K562 (cell line): ENCODE data around the gene PTPRM.

Source experiments
- CTCF ChIP-seq, 3 experiments: IDR thresholded peaks in 2 of 3; conservative IDR thresholded peaks in 1 of 3; 2 replicates each; pipeline ENCODE4 v1.5.1; 2011 to 2012; ENCODE audit warnings: low read length in 3 of 3, mild to moderate bottlenecking in 3 of 3, control low read depth in 2 of 3, improper control_type of control experiment in 1 of 3, inconsistent platforms in 1 of 3, low read depth in 1 of 3, mixed read lengths in 1 of 3, moderate library complexity in 1 of 3; ENCODE audit not compliant: insufficient read depth in 2 of 3
- FOXM1 ChIP-seq, 2 experiments: fragments of 450-650 bp in 1 of 2; sonication (generic) in 1 of 2; formaldehyde crosslinking in 1 of 2; IDR thresholded peaks; 2 replicates each; pipeline versions ENCODE4 v1.6.1 to v1.9.0; 2017 to 2022; ENCODE audit warnings: low read depth in 2 of 2, mild to moderate bottlenecking in 2 of 2, missing genetic modification reagents in 1 of 2, moderate library complexity in 1 of 2
- MED1 ChIP-seq: sonication (generic); formaldehyde crosslinking; IDR thresholded peaks from 2 replicates; pipeline ENCODE4 v1.8.1; 2023; ENCODE audit warnings: missing genetic modification reagents, borderline replicate concordance
- NRF1 ChIP-seq, 2 experiments: fragments of 450-650 bp; IDR thresholded peaks in 1 of 2; conservative IDR thresholded peaks in 1 of 2; 2 replicates each; pipeline ENCODE4 v1.6.1; 2014; ENCODE audit warnings: mild to moderate bottlenecking in 2 of 2
- TCF7 ChIP-seq: sonication (generic); IDR thresholded peaks from 2 replicates; pipeline ENCODE4 v1.6.1; 2016; ENCODE audit warnings: antibody characterized with exemption, borderline replicate concordance
- ZNF133 ChIP-seq: fragments of 250-450 bp; sonication (Bioruptor Pico); IDR thresholded peaks from 2 replicates; pipeline ENCODE4 v1.4.0; 2020; ENCODE audit warnings: mild to moderate bottlenecking
- ZNF311 ChIP-seq: fragments of 250-450 bp; sonication (Bioruptor Pico); IDR thresholded peaks from 2 replicates; pipeline ENCODE4 v1.4.0; 2020; ENCODE audit warnings: mild to moderate bottlenecking, moderate library complexity
- ZSCAN32 ChIP-seq: fragments of 450-650 bp; formaldehyde crosslinking; IDR thresholded peaks from 2 replicates; pipeline ENCODE4 v1.4.0; 2020; ENCODE audit warnings: mild to moderate bottlenecking, moderate library complexity
- TF ChIP-seq, protein P1 (sequence below): fragments of 250-450 bp; sonication (Bioruptor Pico); IDR thresholded peaks from 2 replicates; pipeline ENCODE4 v1.4.0; 2020
- TF ChIP-seq, protein P2 (sequence below): fragments of 250-450 bp; sonication (Bioruptor Pico); IDR thresholded peaks from 2 replicates; pipeline ENCODE4 v1.8.0; 2021; ENCODE audit warnings: moderate library complexity, mild to moderate bottlenecking, inconsistent platforms

DNA sequence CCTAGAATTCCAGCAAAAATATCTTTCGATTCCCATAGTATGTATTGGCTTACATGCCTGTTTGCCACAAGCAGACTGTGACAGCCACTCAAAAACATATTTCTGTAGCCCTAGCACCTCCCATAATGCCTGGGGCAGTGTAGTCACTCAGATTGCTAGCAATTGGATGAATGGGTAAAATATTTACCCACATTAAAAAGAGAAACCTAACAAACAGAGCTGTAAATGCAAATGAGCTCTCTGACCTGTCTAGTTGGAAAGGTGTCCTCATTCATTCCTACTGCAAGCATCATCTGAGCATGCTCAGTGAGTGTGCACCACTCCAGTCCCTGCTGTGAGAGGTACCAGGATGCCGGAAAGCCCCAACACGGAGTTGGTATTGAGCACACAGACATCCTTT lies 808.1 kb downstream of the PTPRM start:
- no peak for TF ChIP-seq ZNF133 (CRISPR knock-in tag)
- TF ChIP-seq MED1 = no peak
- TF ChIP-seq TCF7 = no peak
- TF ChIP-seq CTCF (IDR thresholded peaks at IDR 0.05 in 2 of 3, conservative IDR thresholded peaks at IDR 0.05 in 1 of 3; ENCODE audit: insufficient read depth in 2 of 3, low read depth in 1 of 3, low read length in 3 of 3) = no peak
- no peak for TF ChIP-seq ZSCAN32 (CRISPR knock-in tag)
- no peak for TF ChIP-seq ZNF311 (CRISPR knock-in tag)
- TF ChIP-seq, protein P1, sequence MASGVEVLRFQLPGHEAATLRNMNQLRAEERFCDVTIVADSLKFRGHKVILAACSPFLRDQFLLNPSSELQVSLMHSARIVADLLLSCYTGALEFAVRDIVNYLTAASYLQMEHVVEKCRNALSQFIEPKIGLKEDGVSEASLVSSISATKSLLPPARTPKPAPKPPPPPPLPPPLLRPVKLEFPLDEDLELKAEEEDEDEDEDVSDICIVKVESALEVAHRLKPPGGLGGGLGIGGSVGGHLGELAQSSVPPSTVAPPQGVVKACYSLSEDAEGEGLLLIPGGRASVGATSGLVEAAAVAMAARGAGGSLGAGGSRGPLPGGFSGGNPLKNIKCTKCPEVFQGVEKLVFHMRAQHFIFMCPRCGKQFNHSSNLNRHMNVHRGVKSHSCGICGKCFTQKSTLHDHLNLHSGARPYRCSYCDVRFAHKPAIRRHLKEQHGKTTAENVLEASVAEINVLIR = no peak
- 0 out of 4 replicates have a peak, but pooled peaks of 1 of the 2 experiments have one; percentile 31 for TF ChIP-seq NRF1 (conservative IDR thresholded peaks at IDR 0.05 in 1 of 2, IDR thresholded peaks at IDR 0.05 in 1 of 2)
- TF ChIP-seq FOXM1 (IDR thresholded peaks at IDR 0.05; ENCODE audit: low read depth) = no peak
- TF ChIP-seq FOXM1 (CRISPR knock-in tag; IDR thresholded peaks at IDR 0.05; ENCODE audit: low read depth) = no peak
- TF ChIP-seq, protein P2, sequence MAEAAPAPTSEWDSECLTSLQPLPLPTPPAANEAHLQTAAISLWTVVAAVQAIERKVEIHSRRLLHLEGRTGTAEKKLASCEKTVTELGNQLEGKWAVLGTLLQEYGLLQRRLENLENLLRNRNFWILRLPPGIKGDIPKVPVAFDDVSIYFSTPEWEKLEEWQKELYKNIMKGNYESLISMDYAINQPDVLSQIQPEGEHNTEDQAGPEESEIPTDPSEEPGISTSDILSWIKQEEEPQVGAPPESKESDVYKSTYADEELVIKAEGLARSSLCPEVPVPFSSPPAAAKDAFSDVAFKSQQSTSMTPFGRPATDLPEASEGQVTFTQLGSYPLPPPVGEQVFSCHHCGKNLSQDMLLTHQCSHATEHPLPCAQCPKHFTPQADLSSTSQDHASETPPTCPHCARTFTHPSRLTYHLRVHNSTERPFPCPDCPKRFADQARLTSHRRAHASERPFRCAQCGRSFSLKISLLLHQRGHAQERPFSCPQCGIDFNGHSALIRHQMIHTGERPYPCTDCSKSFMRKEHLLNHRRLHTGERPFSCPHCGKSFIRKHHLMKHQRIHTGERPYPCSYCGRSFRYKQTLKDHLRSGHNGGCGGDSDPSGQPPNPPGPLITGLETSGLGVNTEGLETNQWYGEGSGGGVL (CRISPR knock-in tag) = no peak
